Measurements from ENCODE around the gene ADCY9. TPM values are rescaled to one million over a fixed set of nuclear protein-coding genes. Genes with fewer than 3 reads are reported as not detected.

ADCY9 gene
- polyA plus RNA-seq, 6 donors from 2014 or later = 0.08 to 0.91 (median 0.19) TPM

GRCh38 chr16:4005281-4005680 lies 111.0 kb downstream of the ADCY9 start:
- no peaks in the 10 kb centered on the region for H3K4me1 Mint-ChIP-seq
- no peaks in the 10 kb centered on the region for H3K36me3 Mint-ChIP-seq
- ATAC-seq (ENCODE audit: low read depth in 2 of 2) (no peak), DNase-seq (no peak)
- no peaks in the 10 kb centered on the region for H3K27me3 Mint-ChIP-seq
- no peaks in the 10 kb centered on the region for H3K9me3 Mint-ChIP-seq
- H3K27ac Mint-ChIP-seq = no peak overlapping the region
- H3K4me3 Mint-ChIP-seq = no peak overlapping the region

DNA sequence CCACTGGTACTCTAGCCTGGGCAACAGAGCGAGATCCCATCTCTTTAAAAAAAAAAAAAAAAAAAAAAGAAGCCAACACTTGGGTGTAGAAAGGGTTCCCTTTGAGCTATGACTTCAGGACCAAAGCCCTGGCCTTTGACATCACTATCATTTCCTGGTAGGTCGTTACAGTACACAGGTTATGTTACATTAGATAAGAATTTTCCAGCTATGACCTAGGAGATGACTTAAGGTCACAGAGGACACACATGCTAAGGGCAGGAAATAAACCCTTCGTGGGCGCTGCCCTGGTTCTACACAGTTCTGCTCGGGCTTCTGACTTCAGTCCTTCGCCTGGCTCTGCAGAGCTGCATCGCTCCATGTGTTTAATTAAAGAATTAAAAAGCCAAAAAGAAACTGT lies 112.0 kb downstream of the ADCY9 start:
- Mint-ChIP-seq H3K4me1 (no peaks in the 10 kb centered on the region), H3K36me3 (no peaks in the 10 kb centered on the region), H3K27ac (no peak overlapping the region), H3K27me3 (no peaks in the 10 kb centered on the region), H3K4me3 (no peak overlapping the region), H3K9me3 (no peaks in the 10 kb centered on the region)
- DNase-seq (no peak), ATAC-seq (ENCODE audit: low read depth in 2 of 2) (no peak)

- H3K36me3 Mint-ChIP-seq = no peaks in the 10 kb centered on the region
- no peaks in the 10 kb centered on the region for H3K4me1 Mint-ChIP-seq
Measured at GRCh38 chr16:4003576-4003975, 112.7 kb downstream of the ADCY9 start.

DNA sequence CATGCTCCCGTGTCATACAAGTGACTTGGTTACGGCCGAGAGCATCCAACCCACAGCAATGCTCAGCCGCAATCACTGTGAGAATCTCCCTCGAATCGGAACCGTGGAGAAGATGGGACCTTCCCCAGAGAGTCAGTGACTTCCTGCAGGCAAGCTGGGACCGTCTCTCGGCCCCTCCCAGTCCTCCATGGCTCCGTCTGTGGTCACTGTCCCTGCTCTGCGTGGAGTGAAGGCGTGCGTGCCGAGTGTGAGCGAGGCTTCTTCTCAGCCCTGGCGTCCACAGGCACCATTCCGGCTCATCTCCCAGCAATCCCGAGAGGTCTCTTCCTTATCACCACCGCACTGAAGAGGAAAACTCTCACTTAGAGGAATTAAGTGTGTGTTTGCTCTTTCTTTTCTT lies 113.1 kb downstream of the ADCY9 start:
- Mint-ChIP-seq H3K9me3 (no peaks in the 10 kb centered on the region), H3K27ac (no peak overlapping the region), H3K4me1 (no peaks in the 10 kb centered on the region), H3K36me3 (no peaks in the 10 kb centered on the region), H3K4me3 (no peak overlapping the region), H3K27me3 (no peaks in the 10 kb centered on the region)
- ATAC-seq (ENCODE audit: low read depth in 2 of 2) (no peak), DNase-seq (no peak)

More at GRCh38 chr16:4003576-4003975, 112.7 kb downstream of the ADCY9 start:
- Mint-ChIP-seq H3K27me3 (no peaks in the 10 kb centered on the region), H3K4me3 (no peak overlapping the region), H3K27ac (no peak overlapping the region), H3K9me3 (no peaks in the 10 kb centered on the region)
- ATAC-seq (ENCODE audit: low read depth in 2 of 2) (no peak), DNase-seq (no peak)

GRCh38 chr16:4002121-4002520 lies 114.1 kb downstream of the ADCY9 start:
- Mint-ChIP-seq H3K4me3 (no peak overlapping the region), H3K27ac (no peak overlapping the region), H3K36me3 (no peaks in the 10 kb centered on the region), H3K9me3 (no peaks in the 10 kb centered on the region), H3K27me3 (no peaks in the 10 kb centered on the region), H3K4me1 (no peaks in the 10 kb centered on the region)
- DNase-seq (no peak), ATAC-seq (ENCODE audit: low read depth in 2 of 2) (no peak)

DNA sequence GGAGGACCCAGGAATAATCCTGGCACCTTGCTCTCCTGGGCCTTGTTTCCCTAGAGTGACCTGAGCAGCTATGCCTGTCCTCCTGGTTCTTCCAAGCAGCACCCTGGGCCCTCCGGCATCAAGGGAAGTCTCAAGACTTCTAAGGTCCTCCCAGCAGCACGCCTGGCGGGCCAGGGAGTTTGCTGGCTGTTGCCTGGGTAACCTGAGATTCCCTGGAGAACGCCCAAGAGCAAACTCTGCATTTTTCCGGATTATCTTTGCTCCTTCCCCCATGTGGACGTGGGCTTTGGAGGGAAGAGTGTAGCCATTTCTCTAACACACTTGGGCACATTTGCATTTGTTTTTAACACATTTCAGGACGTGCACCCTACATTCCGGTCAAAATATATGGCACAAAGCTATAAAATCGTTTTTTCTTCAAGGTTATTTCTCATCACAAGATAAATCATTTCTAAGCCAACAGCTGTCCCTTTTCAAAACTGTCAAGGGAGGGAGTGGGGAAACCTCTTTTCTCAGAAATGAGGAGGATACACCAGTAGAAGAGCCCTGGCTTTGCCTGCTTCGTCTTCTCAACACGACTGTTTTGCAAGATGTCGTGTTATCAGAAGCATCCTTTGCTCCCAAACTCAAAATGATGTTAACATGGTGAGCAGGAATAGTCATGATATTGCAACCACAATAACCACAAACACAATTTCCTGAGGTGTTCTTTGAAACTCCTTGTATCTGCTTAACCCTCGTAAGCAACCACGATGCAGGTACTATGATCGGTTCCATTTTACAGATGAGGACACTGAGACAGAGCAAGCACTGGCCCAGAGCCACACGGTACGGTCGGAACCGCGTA lies 116.5 kb downstream of the ADCY9 start:
- H3K4me3 Mint-ChIP-seq = no peak overlapping the region
- no peaks in the 10 kb centered on the region for H3K9me3 Mint-ChIP-seq
- no peaks in the 10 kb centered on the region for H3K4me1 Mint-ChIP-seq
- DNase-seq (no peak), ATAC-seq (ENCODE audit: low read depth in 2 of 2) (no peak)
- no peaks in the 10 kb centered on the region for H3K36me3 Mint-ChIP-seq
- H3K27me3 Mint-ChIP-seq = no peaks in the 10 kb centered on the region
- peak overlapping the region in 1 of 6 donors; percentile 90 for H3K27ac Mint-ChIP-seq

DNA sequence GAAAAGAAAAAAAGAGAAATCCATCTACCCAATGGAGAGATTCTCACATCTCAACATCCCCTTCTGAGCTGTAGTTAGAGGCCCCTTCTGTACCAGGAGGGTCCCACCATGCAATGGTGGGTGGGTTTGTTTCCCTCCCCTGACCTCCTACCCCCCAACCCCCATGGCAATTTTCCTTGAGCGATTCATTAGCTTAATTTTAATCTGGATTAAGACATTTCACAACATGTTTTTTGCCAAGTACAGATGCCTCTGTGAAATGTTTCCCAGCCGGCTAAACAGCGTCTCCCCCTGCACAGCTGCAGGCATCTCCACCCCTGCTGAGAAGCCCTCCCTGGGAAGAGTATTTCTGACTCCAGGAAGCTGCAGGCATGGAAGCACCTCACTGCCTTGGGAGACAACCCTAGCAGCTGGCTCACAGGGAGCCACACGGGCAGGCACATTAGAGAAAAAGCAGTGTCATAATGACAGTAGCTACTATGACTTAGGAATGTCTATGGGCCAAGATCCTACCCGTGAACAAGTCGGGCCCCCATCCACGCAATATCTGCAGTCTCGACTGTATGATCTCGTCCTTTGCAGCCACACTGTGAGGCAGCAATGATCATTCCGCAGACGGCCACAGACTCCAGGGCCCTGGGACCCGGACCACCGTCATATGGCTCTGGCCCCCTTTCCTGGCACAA lies 117.3 kb downstream of the ADCY9 start:
- Mint-ChIP-seq H3K9me3 (no peaks in the 10 kb centered on the region), H3K4me3 (no peak overlapping the region), H3K36me3 (no peaks in the 10 kb centered on the region), H3K27ac (peak overlapping the region in 1 of 6 donors; percentile 41), H3K27me3 (no peaks in the 10 kb centered on the region), H3K4me1 (no peaks in the 10 kb centered on the region)
- ATAC-seq (ENCODE audit: low read depth in 2 of 2) = no peak
- DNase-seq = no peak

- ATAC-seq (ENCODE audit: low read depth in 2 of 2) (no peak), DNase-seq (no peak)
- Mint-ChIP-seq H3K27me3 (no peaks in the 10 kb centered on the region), H3K4me3 (no peak overlapping the region), H3K36me3 (no peaks in the 10 kb centered on the region), H3K4me1 (no peaks in the 10 kb centered on the region), H3K9me3 (no peaks in the 10 kb centered on the region), H3K27ac (peak overlapping the region in 1 of 6 donors; percentile 47)
Measured at GRCh38 chr16:3997231-3997841, 118.9 kb downstream of the ADCY9 start.

- no peak for DNase-seq
- no peak overlapping the region for H3K27ac Mint-ChIP-seq
- H3K27me3 Mint-ChIP-seq = no peaks in the 10 kb centered on the region
Measured at GRCh38 chr16:3995001-3995400, 121.2 kb downstream of the ADCY9 start.

GRCh38 chr16:3993052-3993785 lies 123.0 kb downstream of the ADCY9 start:
- Mint-ChIP-seq H3K27ac (peak overlapping the region in 1 of 6 donors; percentile 77), H3K4me1 (no peaks in the 10 kb centered on the region), H3K36me3 (no peaks in the 10 kb centered on the region), H3K4me3 (no peak overlapping the region), H3K9me3 (no peaks in the 10 kb centered on the region), H3K27me3 (no peaks in the 10 kb centered on the region)
- ATAC-seq (ENCODE audit: low read depth in 2 of 2) (no peak), DNase-seq (no peak)

More at GRCh38 chr16:3995001-3995400, 121.2 kb downstream of the ADCY9 start:
- no peak for ATAC-seq (ENCODE audit: low read depth in 2 of 2)
- Mint-ChIP-seq H3K4me1 (no peaks in the 10 kb centered on the region), H3K9me3 (no peaks in the 10 kb centered on the region), H3K36me3 (no peaks in the 10 kb centered on the region), H3K4me3 (no peak overlapping the region)

GRCh38 chr16:3992297-3993051 lies 123.8 kb downstream of the ADCY9 start:
- no peak for ATAC-seq (ENCODE audit: low read depth in 2 of 2)
- Mint-ChIP-seq H3K36me3 (no peaks in the 10 kb centered on the region), H3K9me3 (no peaks in the 10 kb centered on the region), H3K4me1 (peaks cover 0 to 4% (median 0%) of the 10 kb centered on the region in 3 donors), H3K27ac (peak overlapping the region in 2 of 6 donors; percentile 54 to 77), H3K27me3 (no peaks in the 10 kb centered on the region), H3K4me3 (no peak overlapping the region)
- DNase-seq = no peak

DNA sequence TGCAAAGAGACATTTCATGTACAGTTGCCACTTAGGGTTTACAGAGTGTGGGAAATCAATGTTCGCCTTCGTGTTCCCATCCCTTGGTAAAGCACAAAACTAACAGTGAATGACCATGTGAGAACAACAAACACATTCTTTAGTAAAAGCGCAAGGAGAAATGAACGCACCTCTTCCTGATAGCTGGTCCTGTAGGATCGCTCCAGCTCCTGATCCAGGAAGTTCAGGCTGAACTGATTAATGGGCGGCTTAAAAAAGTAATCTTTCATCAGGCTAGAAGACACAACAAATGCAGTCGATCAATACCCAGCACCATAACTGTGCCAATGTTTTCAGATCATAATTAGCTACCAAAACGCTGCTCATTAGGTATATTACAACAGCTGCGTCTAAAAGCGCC lies 127.4 kb downstream of the ADCY9 start:
- Mint-ChIP-seq H3K36me3 (no peaks in the 10 kb centered on the region), H3K27ac (no peak overlapping the region), H3K27me3 (no peaks in the 10 kb centered on the region), H3K9me3 (no peaks in the 10 kb centered on the region), H3K4me1 (peaks cover 0 to 4% (median 0%) of the 10 kb centered on the region in 3 donors), H3K4me3 (no peak overlapping the region)
- ATAC-seq (ENCODE audit: low read depth in 2 of 2) (no peak), DNase-seq (no peak)

GRCh38 chr16:3988011-3988410 lies 128.2 kb downstream of the ADCY9 start:
- Mint-ChIP-seq H3K27me3 (no peaks in the 10 kb centered on the region), H3K4me3 (no peak overlapping the region), H3K36me3 (no peaks in the 10 kb centered on the region), H3K27ac (peak overlapping the region in 1 of 6 donors; percentile 49), H3K9me3 (no peaks in the 10 kb centered on the region), H3K4me1 (peaks cover 2 to 8% (median 5%) of the 10 kb centered on the region in 3 donors)
- DNase-seq (no peak), ATAC-seq (ENCODE audit: low read depth in 2 of 2) (no peak)
